ENCODE measurements around the gene MINDY3.

Gene MINDY3

DNA sequence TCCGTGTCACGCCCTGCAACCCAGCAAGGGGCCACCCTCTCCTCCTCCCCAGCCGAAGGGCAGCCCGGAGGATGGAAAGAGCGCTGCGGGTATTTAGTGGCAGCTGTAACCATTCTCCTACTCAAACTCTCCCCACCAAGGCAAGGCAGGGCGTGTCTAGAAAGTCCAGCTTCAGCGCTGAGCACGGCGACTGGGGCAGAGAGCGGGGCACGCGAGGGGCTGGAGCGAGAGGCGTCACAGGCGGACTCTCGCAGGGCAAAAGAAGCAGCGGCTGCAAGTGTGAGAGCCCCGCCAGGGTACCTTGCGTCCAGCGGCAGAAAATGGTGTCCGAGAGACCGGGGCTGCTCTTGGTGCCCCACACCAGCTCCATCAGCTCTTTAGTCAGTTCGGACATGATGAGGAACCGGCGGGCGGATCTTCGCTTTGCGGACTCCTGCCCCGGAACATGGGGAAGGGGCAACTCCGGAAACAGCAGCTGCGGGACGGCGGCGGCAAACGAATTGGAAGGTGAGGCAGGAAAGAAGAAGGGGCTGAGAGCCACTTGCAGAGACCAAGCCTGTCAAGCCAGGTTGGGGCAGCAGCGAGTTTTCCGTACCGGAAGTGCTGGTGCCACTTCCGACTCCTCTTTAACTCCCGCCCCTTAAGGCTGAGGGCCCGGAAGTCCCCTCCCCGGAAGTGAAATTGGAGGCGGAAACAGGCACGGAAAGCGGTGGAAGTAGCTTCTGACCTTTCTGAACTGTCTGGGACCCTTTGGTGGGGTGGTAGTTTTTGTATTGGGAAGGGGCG, at the start of gene MINDY3 (continued):
- no peak for TF ChIP-seq ZNF544 (tag by site-specific recombination; IDR thresholded peaks at IDR 0.05)
- no peak for TF ChIP-seq ZNF776 (tag by site-specific recombination; IDR thresholded peaks at IDR 0.05; ENCODE audit: borderline replicate concordance)
- TF ChIP-seq, protein P1, sequence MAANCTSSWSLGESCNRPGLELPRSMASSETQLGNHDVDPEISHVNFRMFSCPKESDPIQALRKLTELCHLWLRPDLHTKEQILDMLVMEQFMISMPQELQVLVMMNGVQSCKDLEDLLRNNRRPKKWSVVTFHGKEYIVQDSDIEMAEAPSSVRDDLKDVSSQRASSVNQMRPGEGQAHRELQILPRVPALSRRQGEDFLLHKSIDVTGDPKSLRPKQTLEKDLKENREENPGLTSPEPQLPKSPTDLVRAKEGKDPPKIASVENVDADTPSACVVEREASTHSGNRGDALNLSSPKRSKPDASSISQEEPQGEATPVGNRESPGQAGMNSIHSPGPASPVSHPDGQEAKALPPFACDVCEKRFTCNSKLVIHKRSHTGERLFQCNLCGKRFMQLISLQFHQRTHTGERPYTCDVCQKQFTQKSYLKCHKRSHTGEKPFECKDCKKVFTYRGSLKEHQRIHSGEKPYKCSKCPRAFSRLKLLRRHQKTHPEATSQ (tag by site-specific recombination; IDR thresholded peaks at IDR 0.05) = no peak
- TF ChIP-seq OVOL3 (tag by site-specific recombination; IDR thresholded peaks at IDR 0.05) = no peak
- no peak for TF ChIP-seq ZNF211 (tag by site-specific recombination; IDR thresholded peaks at IDR 0.05; ENCODE audit: low read depth)
- 0 out of 2 replicates have a peak, but pooled peaks have one; percentile 12 for TF ChIP-seq ZNF324 (tag by site-specific recombination; IDR thresholded peaks at IDR 0.05)
- peak; percentile 51; the same call in 1 of the 2 replicates for TF ChIP-seq ZNF660 (tag by site-specific recombination; IDR thresholded peaks at IDR 0.05)
- TF ChIP-seq, protein P2, sequence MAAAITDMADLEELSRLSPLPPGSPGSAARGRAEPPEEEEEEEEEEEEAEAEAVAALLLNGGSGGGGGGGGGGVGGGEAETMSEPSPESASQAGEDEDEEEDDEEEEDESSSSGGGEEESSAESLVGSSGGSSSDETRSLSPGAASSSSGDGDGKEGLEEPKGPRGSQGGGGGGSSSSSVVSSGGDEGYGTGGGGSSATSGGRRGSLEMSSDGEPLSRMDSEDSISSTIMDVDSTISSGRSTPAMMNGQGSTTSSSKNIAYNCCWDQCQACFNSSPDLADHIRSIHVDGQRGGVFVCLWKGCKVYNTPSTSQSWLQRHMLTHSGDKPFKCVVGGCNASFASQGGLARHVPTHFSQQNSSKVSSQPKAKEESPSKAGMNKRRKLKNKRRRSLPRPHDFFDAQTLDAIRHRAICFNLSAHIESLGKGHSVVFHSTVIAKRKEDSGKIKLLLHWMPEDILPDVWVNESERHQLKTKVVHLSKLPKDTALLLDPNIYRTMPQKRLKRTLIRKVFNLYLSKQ (tag by site-specific recombination; IDR thresholded peaks at IDR 0.05; ENCODE audit: borderline replicate concordance) = no peak
- TF ChIP-seq FEZF1 (tag by site-specific recombination; IDR thresholded peaks at IDR 0.05) = no peak
- TF ChIP-seq ZBTB20 (tag by site-specific recombination; IDR thresholded peaks at IDR 0.05) = peak; percentile 91
- no peak for TF ChIP-seq MEIS1 (CRISPR knock-in tag; IDR thresholded peaks at IDR 0.05; ENCODE audit: borderline replicate concordance)
- no peak for TF ChIP-seq IKZF3 (tag by site-specific recombination; IDR thresholded peaks at IDR 0.05)
- no peak for TF ChIP-seq BCL11A (tag by site-specific recombination; IDR thresholded peaks at IDR 0.05; ENCODE audit: low read depth)
- TF ChIP-seq, protein P3, sequence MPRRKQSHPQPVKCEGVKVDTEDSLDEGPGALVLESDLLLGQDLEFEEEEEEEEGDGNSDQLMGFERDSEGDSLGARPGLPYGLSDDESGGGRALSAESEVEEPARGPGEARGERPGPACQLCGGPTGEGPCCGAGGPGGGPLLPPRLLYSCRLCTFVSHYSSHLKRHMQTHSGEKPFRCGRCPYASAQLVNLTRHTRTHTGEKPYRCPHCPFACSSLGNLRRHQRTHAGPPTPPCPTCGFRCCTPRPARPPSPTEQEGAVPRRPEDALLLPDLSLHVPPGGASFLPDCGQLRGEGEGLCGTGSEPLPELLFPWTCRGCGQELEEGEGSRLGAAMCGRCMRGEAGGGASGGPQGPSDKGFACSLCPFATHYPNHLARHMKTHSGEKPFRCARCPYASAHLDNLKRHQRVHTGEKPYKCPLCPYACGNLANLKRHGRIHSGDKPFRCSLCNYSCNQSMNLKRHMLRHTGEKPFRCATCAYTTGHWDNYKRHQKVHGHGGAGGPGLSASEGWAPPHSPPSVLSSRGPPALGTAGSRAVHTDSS (tag by site-specific recombination; IDR thresholded peaks at IDR 0.05) = no peak
- TF ChIP-seq, protein P4, sequence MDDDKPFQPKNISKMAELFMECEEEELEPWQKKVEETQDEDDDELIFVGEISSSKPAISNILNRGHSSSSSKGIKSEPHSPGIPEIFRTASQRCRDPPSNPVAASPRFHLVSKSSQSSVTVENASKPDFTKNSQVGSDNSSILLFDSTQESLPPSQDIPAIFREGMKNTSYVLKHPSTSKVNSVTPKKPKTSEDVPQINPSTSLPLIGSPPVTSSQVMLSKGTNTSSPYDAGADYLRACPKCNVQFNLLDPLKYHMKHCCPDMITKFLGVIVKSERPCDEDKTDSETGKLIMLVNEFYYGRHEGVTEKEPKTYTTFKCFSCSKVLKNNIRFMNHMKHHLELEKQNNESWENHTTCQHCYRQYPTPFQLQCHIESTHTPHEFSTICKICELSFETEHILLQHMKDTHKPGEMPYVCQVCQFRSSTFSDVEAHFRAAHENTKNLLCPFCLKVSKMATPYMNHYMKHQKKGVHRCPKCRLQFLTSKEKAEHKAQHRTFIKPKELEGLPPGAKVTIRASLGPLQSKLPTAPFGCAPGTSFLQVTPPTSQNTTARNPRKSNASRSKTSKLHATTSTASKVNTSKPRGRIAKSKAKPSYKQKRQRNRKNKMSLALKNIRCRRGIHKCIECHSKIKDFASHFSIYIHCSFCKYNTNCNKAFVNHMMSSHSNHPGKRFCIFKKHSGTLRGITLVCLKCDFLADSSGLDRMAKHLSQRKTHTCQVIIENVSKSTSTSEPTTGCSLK (tag by site-specific recombination; IDR thresholded peaks at IDR 0.05) = no peak
- TF ChIP-seq ZNF791 (tag by site-specific recombination; IDR thresholded peaks at IDR 0.05) = no peak
- no peak for TF ChIP-seq ZNF707 (tag by site-specific recombination; IDR thresholded peaks at IDR 0.05)
- TF ChIP-seq SP3 (tag by site-specific recombination; IDR thresholded peaks at IDR 0.05) = peak; percentile 73
- TF ChIP-seq, protein P5, sequence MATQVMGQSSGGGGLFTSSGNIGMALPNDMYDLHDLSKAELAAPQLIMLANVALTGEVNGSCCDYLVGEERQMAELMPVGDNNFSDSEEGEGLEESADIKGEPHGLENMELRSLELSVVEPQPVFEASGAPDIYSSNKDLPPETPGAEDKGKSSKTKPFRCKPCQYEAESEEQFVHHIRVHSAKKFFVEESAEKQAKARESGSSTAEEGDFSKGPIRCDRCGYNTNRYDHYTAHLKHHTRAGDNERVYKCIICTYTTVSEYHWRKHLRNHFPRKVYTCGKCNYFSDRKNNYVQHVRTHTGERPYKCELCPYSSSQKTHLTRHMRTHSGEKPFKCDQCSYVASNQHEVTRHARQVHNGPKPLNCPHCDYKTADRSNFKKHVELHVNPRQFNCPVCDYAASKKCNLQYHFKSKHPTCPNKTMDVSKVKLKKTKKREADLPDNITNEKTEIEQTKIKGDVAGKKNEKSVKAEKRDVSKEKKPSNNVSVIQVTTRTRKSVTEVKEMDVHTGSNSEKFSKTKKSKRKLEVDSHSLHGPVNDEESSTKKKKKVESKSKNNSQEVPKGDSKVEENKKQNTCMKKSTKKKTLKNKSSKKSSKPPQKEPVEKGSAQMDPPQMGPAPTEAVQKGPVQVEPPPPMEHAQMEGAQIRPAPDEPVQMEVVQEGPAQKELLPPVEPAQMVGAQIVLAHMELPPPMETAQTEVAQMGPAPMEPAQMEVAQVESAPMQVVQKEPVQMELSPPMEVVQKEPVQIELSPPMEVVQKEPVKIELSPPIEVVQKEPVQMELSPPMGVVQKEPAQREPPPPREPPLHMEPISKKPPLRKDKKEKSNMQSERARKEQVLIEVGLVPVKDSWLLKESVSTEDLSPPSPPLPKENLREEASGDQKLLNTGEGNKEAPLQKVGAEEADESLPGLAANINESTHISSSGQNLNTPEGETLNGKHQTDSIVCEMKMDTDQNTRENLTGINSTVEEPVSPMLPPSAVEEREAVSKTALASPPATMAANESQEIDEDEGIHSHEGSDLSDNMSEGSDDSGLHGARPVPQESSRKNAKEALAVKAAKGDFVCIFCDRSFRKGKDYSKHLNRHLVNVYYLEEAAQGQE (tag by site-specific recombination; IDR thresholded peaks at IDR 0.05) = peak; percentile 20; the same call in 1 of the 2 replicates
- no peak for TF ChIP-seq ZNF664 (tag by site-specific recombination; IDR thresholded peaks at IDR 0.05)
- no peak for TF ChIP-seq ZNF473 (tag by site-specific recombination; IDR thresholded peaks at IDR 0.05)
- TF ChIP-seq GLIS1 (tag by site-specific recombination; IDR thresholded peaks at IDR 0.05) = peak; percentile 50; the same call in 1 of the 2 replicates
- TF ChIP-seq, protein P6, sequence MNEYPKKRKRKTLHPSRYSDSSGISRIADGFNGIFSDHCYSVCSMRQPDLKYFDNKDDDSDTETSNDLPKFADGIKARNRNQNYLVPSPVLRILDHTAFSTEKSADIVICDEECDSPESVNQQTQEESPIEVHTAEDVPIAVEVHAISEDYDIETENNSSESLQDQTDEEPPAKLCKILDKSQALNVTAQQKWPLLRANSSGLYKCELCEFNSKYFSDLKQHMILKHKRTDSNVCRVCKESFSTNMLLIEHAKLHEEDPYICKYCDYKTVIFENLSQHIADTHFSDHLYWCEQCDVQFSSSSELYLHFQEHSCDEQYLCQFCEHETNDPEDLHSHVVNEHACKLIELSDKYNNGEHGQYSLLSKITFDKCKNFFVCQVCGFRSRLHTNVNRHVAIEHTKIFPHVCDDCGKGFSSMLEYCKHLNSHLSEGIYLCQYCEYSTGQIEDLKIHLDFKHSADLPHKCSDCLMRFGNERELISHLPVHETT (tag by site-specific recombination; IDR thresholded peaks at IDR 0.05) = no peak; the same call in 1 of the 2 replicates
- TF ChIP-seq, protein P7, sequence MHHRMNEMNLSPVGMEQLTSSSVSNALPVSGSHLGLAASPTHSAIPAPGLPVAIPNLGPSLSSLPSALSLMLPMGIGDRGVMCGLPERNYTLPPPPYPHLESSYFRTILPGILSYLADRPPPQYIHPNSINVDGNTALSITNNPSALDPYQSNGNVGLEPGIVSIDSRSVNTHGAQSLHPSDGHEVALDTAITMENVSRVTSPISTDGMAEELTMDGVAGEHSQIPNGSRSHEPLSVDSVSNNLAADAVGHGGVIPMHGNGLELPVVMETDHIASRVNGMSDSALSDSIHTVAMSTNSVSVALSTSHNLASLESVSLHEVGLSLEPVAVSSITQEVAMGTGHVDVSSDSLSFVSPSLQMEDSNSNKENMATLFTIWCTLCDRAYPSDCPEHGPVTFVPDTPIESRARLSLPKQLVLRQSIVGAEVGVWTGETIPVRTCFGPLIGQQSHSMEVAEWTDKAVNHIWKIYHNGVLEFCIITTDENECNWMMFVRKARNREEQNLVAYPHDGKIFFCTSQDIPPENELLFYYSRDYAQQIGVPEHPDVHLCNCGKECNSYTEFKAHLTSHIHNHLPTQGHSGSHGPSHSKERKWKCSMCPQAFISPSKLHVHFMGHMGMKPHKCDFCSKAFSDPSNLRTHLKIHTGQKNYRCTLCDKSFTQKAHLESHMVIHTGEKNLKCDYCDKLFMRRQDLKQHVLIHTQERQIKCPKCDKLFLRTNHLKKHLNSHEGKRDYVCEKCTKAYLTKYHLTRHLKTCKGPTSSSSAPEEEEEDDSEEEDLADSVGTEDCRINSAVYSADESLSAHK (tag by site-specific recombination; IDR thresholded peaks at IDR 0.05) = no peak
- TF ChIP-seq ZXDB (tag by site-specific recombination; IDR thresholded peaks at IDR 0.05) = no peak; the same call in none of the 2 replicates

Measured in HEK293 (cell line).